ENCODE data around the gene GOPC. TPM values are rescaled to one million over a fixed set of nuclear protein-coding genes. Genes with fewer than 3 reads are reported as not detected.

GOPC gene
- total and polyA plus RNA-seq, 2 donors (not counting 3 experiments of a cell fraction or from before 2014, with no cell fraction given) = 7.8 to 22.8 TPM

GRCh38 chr6:117616391-117617209, 14.3 kb upstream of the GOPC start:
- no peaks in the 10 kb centered on the region for H4K20me1 ChIP-seq (replicated peaks; ENCODE audit: control insufficient read depth, extremely low read depth, insufficient read depth, low read length)
- H3K27ac ChIP-seq (ENCODE audit: insufficient read depth, low read depth, low read length) = no peak overlapping the region
- CTCF ChIA-PET = no interaction called here
- intact Hi-C loops (cut with micrococcal nuclease) (no loop called here), dilution Hi-C loops (cut with MboI; ENCODE audit: extremely low pct_ligation_motif_present, low sequenced_read_pairs) (no loop called here)
- H3K9ac ChIP-seq (replicated peaks; ENCODE audit: extremely low read depth, insufficient read depth, low read length) = no peak overlapping the region
- no peak overlapping the region for H2AFZ ChIP-seq (ENCODE audit: low read depth, low read length)
- DNase-seq (ENCODE audit: low read depth, low spot score) (no peak), FAIRE-seq (no peak)
- H3K4me3 ChIP-seq (replicated peaks in 1 of 3; ENCODE audit: insufficient read depth in 1 of 3, low read depth in 1 of 3, low read length in 3 of 3) = no peak overlapping the region
- no peaks in the 10 kb centered on the region for H3K4me1 ChIP-seq (ENCODE audit: control insufficient read depth, extremely low read depth, insufficient read depth, low read length)
- peaks cover 0 to 2% of the 10 kb centered on the region in 2 experiments for H3K27me3 ChIP-seq (ENCODE audit: control insufficient read depth in 2 of 2, insufficient read depth in 2 of 2, low read length in 2 of 2)
- no TSS peak for BruUV-seq (replicated peaks)
- no peaks in the 10 kb centered on the region for H3K79me2 ChIP-seq (ENCODE audit: control insufficient read depth, insufficient read depth, low read length)
- no peaks in the 10 kb centered on the region for H3K9me3 ChIP-seq (replicated peaks; ENCODE audit: control insufficient read depth, insufficient read depth, low read length)
- no peaks in the 10 kb centered on the region for H3K9me1 ChIP-seq (replicated peaks; ENCODE audit: control insufficient read depth, extremely low read depth, insufficient read depth, low read length)
- no peak overlapping the region for H3K4me2 ChIP-seq (ENCODE audit: insufficient read depth, low read length)
- H3K36me3 ChIP-seq (ENCODE audit: control insufficient read depth in 2 of 2, extremely low read depth in 1 of 2, insufficient read depth in 2 of 2, low read length in 2 of 2) = no peaks in the 10 kb centered on the region
- POLR2A ChIA-PET = no interaction called here
- TF ChIP-seq, protein P1, sequence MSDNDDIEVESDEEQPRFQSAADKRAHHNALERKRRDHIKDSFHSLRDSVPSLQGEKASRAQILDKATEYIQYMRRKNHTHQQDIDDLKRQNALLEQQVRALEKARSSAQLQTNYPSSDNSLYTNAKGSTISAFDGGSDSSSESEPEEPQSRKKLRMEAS (IDR thresholded peaks at IDR 0.05; ENCODE audit: insufficient read depth, insufficient read length) = no peak
- TF ChIP-seq GATA2 (IDR thresholded peaks at IDR 0.05; ENCODE audit: insufficient read depth, insufficient read length, low read depth, low read length) = no peak

DNA sequence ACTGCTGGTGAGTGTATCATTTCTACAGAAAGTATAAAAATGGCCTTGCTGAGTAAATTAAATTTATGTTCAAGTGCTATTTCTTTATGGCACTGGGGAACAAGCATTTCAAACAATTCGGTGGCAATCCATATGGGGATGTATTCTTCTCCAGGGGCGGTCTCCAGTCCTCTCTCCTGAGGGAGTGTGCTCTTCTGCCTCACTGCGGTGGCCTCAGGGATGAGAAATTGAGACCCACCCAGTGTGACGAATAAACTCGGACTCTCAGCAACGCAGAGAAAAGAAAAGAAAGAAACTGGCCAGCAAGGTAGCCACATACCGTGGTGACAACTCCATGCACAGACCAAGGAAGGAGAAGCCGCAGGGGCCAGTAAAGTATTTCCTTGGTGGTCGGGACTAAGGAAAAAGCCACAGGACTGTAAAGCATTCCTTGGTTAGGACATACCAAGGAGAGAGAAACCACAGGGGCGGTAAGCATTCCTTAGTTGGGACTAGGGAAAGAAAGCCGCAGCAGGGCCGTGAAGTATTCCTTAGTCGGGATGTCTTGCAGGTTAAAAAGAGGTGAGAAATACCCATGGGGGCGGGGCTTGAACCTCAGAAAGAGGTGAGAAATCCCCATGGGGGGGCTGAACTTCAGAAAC, 13.6 kb upstream of the GOPC start:
- Histone ChIP-seq H3K27me3 (ENCODE audit: control insufficient read depth in 2 of 2, insufficient read depth in 2 of 2, low read length in 2 of 2) (peaks cover 0 to 2% of the 10 kb centered on the region in 2 experiments), H3K9me1 (replicated peaks; ENCODE audit: control insufficient read depth, extremely low read depth, insufficient read depth, low read length) (no peaks in the 10 kb centered on the region), H3K36me3 (ENCODE audit: control insufficient read depth in 2 of 2, extremely low read depth in 1 of 2, insufficient read depth in 2 of 2, low read length in 2 of 2) (no peaks in the 10 kb centered on the region), H3K4me3 (replicated peaks in 1 of 3; ENCODE audit: insufficient read depth in 1 of 3, low read depth in 1 of 3, low read length in 3 of 3) (no peak overlapping the region), H3K4me2 (ENCODE audit: insufficient read depth, low read length) (no peak overlapping the region), H2AFZ (ENCODE audit: low read depth, low read length) (no peak overlapping the region), H3K4me1 (ENCODE audit: control insufficient read depth, extremely low read depth, insufficient read depth, low read length) (no peaks in the 10 kb centered on the region), H4K20me1 (replicated peaks; ENCODE audit: control insufficient read depth, extremely low read depth, insufficient read depth, low read length) (no peaks in the 10 kb centered on the region), H3K9me3 (replicated peaks; ENCODE audit: control insufficient read depth, insufficient read depth, low read length) (no peaks in the 10 kb centered on the region), H3K9ac (replicated peaks; ENCODE audit: extremely low read depth, insufficient read depth, low read length) (no peak overlapping the region), H3K27ac (ENCODE audit: insufficient read depth, low read depth, low read length) (no peak overlapping the region), H3K79me2 (ENCODE audit: control insufficient read depth, insufficient read depth, low read length) (no peaks in the 10 kb centered on the region)
- ChIA-PET POLR2A (no interaction called here), CTCF (interaction anchor here (0.8 to 1.2 kb wide), 2 partner anchors 12 to 166 kb away, joined by 4 read pairs; no protein-coding TSS in a partner anchor)
- BruUV-seq (replicated peaks) = no TSS peak
- DNase-seq (ENCODE audit: low read depth, low spot score) (no peak), FAIRE-seq (no peak)
- TF ChIP-seq, protein P1 (IDR thresholded peaks at IDR 0.05; ENCODE audit: insufficient read depth, insufficient read length) = no peak
- TF ChIP-seq GATA2 (IDR thresholded peaks at IDR 0.05; ENCODE audit: insufficient read depth, insufficient read length, low read depth, low read length) = no peak
- TF ChIP-seq POLR2A (IDR thresholded peaks at IDR 0.05; ENCODE audit: low read depth, low read length) = no peak
- TF ChIP-seq CTCF (IDR thresholded peaks at IDR 0.05; ENCODE audit: extremely low read depth in 1 of 2, insufficient read depth in 1 of 2, low read depth in 1 of 2, low read length in 2 of 2) = no peak
- TF ChIP-seq MYC (IDR thresholded peaks at IDR 0.05; ENCODE audit: low read depth, low read length) = no peak
- TF ChIP-seq JUN (IDR thresholded peaks at IDR 0.05; ENCODE audit: borderline replicate concordance, insufficient read depth, insufficient read length, low read depth) = no peak
- TF ChIP-seq POLR2AphosphoS5 (IDR thresholded peaks at IDR 0.05; ENCODE audit: insufficient read depth, low read depth, low read length) = no peak
- TF ChIP-seq EZH2 (IDR thresholded peaks at IDR 0.05; ENCODE audit: borderline replicate concordance, low read depth, low read length, severe bottlenecking) = no peak
- no peak for TF ChIP-seq FOS (IDR thresholded peaks at IDR 0.05; ENCODE audit: borderline replicate concordance, insufficient read depth, low read length)
- intact Hi-C loops (cut with micrococcal nuclease) (no loop called here), dilution Hi-C loops (cut with MboI; ENCODE audit: extremely low pct_ligation_motif_present, low sequenced_read_pairs) (no loop called here)
